NCI-H748 (cell line): Measurements from ENCODE around the gene FGD5.

Source experiments
- DNase-seq: peaks from one replicate; lab custom pipeline; 2025; ENCODE audit not compliant: unreplicated experiment; lab: John Stamatoyannopoulos, UW

The FGD5 gene

GRCh38 chr3:14848906-14849305 is 30.1 kb downstream of the FGD5 start:
- no peak for DNase-seq

- DNase-seq: no peak
Measured at GRCh38 chr3:14849638-14850230, 31.0 kb downstream of the FGD5 start.

DNA sequence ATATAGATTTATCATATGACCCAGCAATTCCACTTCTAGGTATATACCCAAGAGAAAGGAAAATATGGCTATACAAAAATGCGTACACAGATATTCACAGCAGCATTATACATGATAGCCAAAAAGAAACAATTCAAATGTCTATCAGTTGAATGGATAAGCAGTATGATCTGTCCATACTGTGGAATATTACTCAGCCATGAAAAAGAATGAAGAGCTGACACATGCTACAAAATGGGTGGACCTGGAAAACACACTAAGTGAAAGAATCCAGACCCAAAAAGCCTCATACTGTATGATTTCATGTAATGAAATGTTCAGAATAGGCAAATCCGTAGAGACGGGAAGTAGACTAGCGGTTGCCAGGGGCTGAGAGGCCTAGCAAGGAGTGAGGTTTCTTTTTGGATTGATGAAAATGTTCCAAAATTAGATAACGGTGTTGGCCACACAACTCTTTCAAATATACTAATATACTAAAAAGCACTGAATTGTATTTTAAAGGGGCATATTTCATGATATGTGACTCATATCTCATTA is 33.4 kb downstream of the FGD5 start:
- DNase-seq: no peak

DNA sequence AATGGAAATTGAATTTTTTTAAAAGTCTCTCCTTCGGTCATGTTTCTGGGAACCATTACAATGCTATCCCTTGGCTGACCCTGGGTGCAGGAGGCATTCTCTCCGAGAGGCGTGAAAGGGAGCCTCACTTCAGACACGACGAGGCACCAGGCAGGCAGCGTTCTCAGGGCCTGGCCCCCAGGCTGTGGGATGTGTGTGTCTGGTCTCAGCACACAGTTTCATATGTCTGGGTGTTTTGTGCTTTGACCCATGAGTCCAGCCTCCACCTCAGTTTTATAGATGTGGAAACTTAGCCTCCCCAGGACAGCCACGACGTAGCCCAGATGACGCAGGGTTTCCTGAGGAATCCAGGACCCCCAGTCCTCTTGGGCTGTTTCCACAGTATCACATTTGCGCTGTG is 34.0 kb downstream of the FGD5 start:
- DNase-seq: no peak

- no peak for DNase-seq
Measured at GRCh38 chr3:14853271-14853951, 34.6 kb downstream of the FGD5 start.

GRCh38 chr3:14857506-14857905 is 38.7 kb downstream of the FGD5 start:
- DNase-seq: no peak

- DNase-seq: no peak
Measured at GRCh38 chr3:14858105-14858504, 39.3 kb downstream of the FGD5 start.

GRCh38 chr3:14859880-14860279 is 41.1 kb downstream of the FGD5 start:
- DNase-seq: no peak

GRCh38 chr3:14861031-14861430 is 42.3 kb downstream of the FGD5 start:
- DNase-seq: no peak

GRCh38 chr3:14861446-14862302 is 42.9 kb downstream of the FGD5 start:
- DNase-seq: no peak

DNA sequence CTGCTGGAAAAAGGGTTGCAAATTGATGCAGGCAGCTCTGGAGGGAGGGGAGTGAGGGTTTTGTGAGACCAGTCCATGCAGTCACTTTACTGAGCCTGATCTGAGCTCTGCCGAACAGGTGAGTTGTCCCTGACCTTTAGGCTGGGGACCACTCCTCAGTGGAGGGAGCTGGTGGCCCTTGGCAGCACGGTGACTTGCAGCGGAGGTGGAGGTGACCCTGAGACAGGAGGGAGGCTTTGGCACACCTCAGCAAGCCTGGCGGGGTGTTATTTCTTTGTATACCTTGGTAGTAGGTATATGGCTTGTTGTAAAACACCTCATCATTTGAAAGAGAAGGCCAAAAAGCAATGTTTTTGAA is 43.5 kb downstream of the FGD5 start:
- no peak for DNase-seq

DNA sequence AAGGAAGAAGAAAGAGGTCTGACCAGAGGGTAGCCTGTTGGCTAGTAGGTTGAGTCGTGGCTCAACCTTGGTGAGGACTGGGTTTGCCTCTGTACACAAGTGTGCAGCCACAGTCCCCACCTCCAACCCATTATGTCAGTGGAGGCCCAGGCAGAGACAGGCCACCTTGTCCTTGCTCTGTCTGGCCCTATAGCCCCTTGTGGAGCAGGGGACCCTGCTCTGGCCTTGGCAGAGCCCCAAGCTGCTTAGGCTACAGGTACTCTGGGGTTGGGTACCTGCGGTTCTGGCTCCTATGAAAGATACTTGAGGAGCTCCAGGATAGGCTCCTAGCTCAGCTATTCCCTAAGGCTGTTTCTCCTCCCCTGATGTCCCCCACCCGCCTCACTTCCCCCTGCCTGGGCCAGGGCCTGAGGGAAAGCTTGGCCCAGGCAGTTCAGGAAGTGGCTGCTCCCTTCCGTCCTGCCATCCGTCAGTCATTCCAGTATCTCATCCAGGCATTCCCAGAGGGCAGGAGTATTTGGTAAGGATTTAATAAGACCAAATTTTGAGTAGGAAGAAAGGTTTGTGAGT is 44.0 kb downstream of the FGD5 start:
- DNase-seq: no peak

DNA sequence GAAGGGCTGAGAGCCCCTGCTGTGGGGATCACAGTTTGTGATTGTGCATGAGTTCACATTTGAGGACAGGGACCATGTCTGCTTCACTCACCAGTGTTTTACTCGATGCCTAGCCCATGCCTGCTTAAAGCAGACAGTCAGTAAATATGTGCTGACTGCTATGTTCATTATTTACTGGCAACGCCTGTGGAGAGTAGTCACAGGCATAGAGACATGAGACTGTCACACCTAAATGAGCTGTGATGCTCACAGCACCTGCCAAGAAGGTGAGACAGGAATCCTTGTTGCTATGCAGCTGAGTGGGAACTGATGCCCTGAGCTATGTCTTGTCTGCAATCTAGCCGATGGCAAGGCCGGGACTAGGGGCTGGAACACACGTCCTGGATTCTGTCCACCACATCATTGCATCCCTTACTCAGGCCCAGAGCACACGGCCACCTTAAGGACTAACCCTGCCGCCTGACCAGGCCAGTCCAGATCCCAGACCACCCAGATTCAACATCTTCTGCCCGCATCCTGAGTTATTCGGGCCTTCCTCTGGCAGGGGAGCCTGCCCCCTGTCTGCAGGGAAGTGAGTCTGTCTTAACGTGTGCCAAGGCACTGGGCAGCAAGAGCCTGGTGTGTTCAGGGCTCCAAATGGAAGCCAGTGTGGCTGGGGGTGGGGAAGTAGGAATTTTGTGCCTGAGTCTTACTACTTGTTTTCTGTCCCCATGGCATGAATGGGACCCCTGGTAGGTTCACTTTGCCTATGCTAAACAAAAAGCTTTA is 44.8 kb downstream of the FGD5 start:
- no peak for DNase-seq

GRCh38 chr3:14864131-14864530 is 45.4 kb downstream of the FGD5 start:
- DNase-seq: no peak

DNA sequence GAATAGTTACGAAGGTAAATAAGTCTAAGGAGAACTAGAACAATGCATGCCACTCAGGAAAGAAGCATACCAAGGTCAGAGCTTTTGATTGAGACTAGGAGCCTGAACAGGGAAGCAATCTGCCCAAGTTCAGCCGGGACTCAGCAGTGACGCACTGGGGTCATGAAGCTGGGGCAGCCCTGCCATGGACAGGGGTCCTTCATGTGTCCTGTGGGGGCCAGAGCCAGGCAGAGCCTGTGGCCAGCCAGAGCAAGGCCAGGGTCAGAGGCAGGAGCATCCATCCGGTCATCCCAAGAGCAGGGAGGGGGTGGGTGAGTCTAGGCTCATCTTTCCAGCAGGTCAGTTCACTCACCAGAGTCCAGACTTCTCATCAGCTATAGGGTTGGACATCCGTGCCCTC is 47.9 kb downstream of the FGD5 start:
- DNase-seq: no peak

DNA sequence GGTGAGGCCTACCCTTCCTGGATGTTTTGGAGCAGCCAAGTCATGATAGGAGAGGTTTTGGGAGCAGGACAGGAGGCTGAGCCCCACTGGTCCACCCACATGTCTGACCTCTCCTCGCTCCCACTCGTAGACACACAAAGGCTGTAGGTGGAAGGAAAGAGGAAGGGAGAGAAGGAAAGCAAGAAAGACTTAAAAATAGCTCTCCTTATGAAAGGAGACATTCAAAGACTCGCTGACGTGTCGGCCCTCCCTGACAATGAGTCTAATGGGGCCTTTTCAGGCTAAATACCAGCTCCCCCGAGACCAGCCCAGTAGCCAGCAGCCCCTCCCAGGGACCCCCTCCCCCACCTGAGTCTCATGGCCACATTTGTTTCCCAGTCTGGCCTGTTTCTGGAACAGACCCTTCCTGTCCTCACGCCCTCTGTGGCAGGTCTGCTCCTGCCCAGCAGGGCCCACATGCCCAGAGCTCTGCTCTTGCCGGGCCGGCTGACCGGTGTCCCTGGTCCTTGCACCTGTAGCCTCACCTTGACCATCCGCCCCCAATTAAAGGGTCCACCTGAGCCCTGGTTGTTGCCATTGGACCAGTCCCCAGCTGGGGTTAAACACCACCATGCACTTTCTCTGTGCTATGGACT is 49.3 kb downstream of the FGD5 start:
- no peak for DNase-seq

GRCh38 chr3:14869917-14870782 is 51.4 kb downstream of the FGD5 start:
- DNase-seq: no peak

DNA sequence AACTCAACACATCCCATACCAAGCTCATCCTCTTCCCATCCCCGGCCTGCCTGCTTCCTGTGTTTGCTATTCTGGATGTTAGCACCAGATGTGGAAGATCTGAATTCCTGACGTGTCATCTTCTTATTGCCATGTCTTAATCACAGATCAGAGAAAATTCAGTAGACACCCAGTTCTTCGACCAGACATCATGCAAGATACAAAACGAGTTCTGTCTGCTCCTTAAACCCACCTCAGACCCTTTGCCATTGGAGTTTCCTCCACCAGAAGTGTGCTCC is 52.0 kb downstream of the FGD5 start:
- no peak for DNase-seq

DNA sequence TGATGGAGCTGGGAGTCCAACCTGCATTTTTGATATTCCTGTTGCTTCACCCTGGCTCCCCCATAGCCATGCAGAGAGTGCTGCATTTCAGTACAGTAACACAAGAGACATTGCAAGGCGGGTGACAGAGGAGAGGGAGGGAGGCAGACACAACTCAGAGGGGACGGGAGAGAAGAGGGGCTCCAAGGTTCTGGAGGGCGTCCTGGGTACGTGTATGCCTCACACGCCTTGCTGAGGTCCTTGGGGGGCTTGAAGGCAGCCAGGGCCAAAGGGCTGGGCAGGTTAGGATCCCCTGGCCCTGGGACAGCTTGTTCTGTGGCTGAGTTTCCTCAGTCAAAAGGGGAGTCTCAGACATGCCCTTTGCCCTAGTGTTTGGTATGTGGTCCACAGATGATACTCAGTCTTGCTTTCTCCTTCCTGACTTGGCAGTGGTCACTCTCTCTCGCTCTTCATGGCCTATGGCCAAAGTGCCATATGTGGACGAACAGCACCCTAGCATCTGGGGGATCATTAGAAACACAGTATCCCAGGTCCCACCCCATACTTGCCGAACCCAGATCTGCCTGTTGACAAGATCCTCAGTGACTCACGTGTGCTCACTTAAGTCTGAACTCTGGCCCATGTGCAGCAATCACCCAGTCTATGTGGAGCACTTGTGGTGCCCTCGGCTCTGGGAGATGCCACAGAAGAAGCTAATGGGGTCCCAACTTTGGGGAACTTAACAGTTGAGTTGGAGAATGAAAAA is 52.9 kb downstream of the FGD5 start:
- DNase-seq: no peak
